ENCODE results near the gene HNRNPA0.

Gene HNRNPA0

DNA sequence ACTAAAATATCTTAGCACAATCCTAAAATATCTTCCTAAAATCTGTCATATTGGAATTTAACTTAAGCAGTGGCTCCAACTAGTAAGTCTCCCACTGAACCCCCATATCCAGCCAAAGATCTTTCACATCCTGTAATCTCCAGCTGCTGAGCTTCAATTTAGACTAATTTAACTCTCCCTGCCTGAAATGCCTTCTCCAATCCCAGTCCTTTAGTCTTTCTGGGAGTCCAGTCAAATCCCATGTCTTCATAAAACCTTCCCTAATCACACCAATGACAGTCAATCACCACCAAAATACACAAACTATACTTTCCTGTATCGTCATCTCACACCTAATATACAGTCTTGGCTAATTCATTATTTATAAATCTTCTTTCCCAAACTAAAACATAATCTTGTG lies 17.7 kb downstream of the HNRNPA0 start:
- Histone ChIP-seq H2AFZ (ENCODE audit: low read depth) (peak overlapping the region; percentile 85), H3K4me3 (IDR thresholded peaks at IDR 0.05; ENCODE audit: insufficient read depth, low read depth, low read length) (no peak overlapping the region), H4K20me1 (ENCODE audit: insufficient read depth) (no peaks in the 10 kb centered on the region), H3K9ac (no peak overlapping the region), H3K27ac (peak overlapping the region; percentile 45; the same call in 1 of the 2 replicates), H3K4me2 (peak overlapping the region; percentile 96), H3K79me2 (ENCODE audit: insufficient read depth, low read depth) (no peaks in the 10 kb centered on the region), H3K4me1 (ENCODE audit: low read depth, poor library complexity, severe bottlenecking) (peaks cover 13% of the 10 kb centered on the region), H3K27me3 (ENCODE audit: insufficient read depth, low read depth) (no peaks in the 10 kb centered on the region), H3K36me3 (ENCODE audit: insufficient read depth) (no peaks in the 10 kb centered on the region)
- TF ChIP-seq, protein P1, sequence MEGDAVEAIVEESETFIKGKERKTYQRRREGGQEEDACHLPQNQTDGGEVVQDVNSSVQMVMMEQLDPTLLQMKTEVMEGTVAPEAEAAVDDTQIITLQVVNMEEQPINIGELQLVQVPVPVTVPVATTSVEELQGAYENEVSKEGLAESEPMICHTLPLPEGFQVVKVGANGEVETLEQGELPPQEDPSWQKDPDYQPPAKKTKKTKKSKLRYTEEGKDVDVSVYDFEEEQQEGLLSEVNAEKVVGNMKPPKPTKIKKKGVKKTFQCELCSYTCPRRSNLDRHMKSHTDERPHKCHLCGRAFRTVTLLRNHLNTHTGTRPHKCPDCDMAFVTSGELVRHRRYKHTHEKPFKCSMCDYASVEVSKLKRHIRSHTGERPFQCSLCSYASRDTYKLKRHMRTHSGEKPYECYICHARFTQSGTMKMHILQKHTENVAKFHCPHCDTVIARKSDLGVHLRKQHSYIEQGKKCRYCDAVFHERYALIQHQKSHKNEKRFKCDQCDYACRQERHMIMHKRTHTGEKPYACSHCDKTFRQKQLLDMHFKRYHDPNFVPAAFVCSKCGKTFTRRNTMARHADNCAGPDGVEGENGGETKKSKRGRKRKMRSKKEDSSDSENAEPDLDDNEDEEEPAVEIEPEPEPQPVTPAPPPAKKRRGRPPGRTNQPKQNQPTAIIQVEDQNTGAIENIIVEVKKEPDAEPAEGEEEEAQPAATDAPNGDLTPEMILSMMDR (conservative IDR thresholded peaks at IDR 0.05; ENCODE audit: low read depth, low read length), result no peak

DNA sequence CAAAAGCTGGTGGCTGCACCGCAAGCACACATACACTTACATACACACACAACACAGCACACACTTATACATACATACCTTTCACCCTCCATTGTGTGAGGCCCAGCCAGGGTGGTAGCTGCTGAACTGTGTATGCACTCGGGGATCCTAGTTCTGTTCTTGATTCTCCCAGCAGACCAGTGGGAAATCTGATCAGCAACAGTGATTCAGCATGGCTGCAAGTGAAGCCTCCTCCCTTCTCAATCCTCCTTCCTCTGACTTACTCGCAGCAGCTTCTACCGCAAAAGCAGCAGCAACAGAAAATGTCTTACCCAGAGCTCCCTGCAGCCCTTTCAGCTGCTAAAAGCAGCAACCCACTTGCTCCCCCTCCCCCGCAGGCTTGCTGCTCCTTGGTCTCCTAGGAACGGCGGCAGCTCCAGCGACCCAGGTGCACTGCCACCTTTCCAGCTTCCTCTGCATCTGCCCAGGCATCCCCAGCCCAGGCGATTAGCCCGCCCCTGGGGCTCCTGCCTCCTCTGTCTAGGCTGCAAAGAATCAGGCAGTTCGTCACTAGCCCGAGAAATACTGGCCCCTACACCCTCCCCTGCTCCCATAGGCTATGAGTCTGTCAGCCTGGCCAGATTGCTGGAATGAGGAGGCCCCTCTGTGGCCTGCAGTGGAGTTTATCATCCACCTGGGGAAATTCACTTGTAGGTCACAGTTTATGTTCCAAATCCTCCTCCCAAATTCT lies 18.4 kb downstream of the HNRNPA0 start, which contains the start of gene KLHL3:
TSS of gene KLHL3 (minus strand) at position 535 of the 730 bp plus-strand sequence. CDS start at position 92, 443 bp downstream.
- Histone ChIP-seq H2AFZ (ENCODE audit: low read depth) (peak within 1 kb of the TSS; percentile 85), H3K4me3 (IDR thresholded peaks at IDR 0.05; ENCODE audit: insufficient read depth, low read depth, low read length) (no peak within 1 kb of the TSS), H3K9ac (peak within 1 kb of the TSS; percentile 43; the same call in 1 of the 2 replicates), H3K79me2 (ENCODE audit: insufficient read depth, low read depth) (no peaks in the 10 kb centered on the region), H3K27ac (peak within 1 kb of the TSS; percentile 45), H4K20me1 (ENCODE audit: insufficient read depth) (no peaks in the 10 kb centered on the region), H3K36me3 (ENCODE audit: insufficient read depth) (no peaks in the 10 kb centered on the region), H3K27me3 (ENCODE audit: insufficient read depth, low read depth) (no peaks in the 10 kb centered on the region), H3K4me2 (peak within 1 kb of the TSS; percentile 96), H3K4me1 (ENCODE audit: low read depth, poor library complexity, severe bottlenecking) (peaks cover 13% of the 10 kb centered on the region)
- TF ChIP-seq, protein P1 (conservative IDR thresholded peaks at IDR 0.05; ENCODE audit: low read depth, low read length), result no peak

DNA sequence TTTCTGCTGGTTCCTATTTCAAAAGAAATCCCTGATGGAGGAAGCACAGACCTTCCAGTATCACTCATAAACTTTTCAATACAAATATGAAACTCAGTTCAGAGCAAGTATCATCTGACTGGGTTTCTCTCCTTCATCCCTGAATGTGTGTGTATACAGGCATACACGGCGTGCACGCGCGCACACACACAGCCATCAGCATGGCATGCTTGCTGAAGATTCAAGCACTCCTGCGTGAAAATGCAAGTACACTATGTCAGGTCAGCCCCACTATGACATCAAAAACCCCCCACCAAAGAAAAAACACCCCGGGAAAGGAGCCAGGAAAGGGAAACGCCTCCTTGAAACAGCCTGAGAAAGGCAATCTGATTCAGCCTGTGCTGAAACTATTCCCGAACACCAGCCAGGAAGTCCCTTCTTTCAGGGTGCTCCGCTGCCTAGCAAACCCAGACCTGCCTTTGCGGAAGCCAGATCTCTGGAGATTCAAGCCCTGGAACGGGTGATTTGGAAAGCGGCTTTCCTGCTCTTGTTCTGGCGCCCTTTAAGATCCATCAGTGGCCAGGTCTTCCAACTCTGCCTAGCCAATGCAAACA lies 19.1 kb downstream of the HNRNPA0 start:
- H3K4me3 ChIP-seq (IDR thresholded peaks at IDR 0.05; ENCODE audit: insufficient read depth, low read depth, low read length), result no peak overlapping the region
- TF ChIP-seq, protein P1 (conservative IDR thresholded peaks at IDR 0.05; ENCODE audit: low read depth, low read length), result no peak
- peak overlapping the region; percentile 96 for H3K4me2 ChIP-seq
- peaks cover 13% of the 10 kb centered on the region for H3K4me1 ChIP-seq (ENCODE audit: low read depth, poor library complexity, severe bottlenecking)
- peak overlapping the region; percentile 85 for H2AFZ ChIP-seq (ENCODE audit: low read depth)
- no peaks in the 10 kb centered on the region for H3K36me3 ChIP-seq (ENCODE audit: insufficient read depth)
- peak overlapping the region; percentile 43; the same call in 1 of the 2 replicates for H3K9ac ChIP-seq
- H3K79me2 ChIP-seq (ENCODE audit: insufficient read depth, low read depth), result no peaks in the 10 kb centered on the region
- H3K27me3 ChIP-seq (ENCODE audit: insufficient read depth, low read depth), result no peaks in the 10 kb centered on the region
- no peaks in the 10 kb centered on the region for H4K20me1 ChIP-seq (ENCODE audit: insufficient read depth)
- H3K27ac ChIP-seq, result peak overlapping the region; percentile 45

DNA sequence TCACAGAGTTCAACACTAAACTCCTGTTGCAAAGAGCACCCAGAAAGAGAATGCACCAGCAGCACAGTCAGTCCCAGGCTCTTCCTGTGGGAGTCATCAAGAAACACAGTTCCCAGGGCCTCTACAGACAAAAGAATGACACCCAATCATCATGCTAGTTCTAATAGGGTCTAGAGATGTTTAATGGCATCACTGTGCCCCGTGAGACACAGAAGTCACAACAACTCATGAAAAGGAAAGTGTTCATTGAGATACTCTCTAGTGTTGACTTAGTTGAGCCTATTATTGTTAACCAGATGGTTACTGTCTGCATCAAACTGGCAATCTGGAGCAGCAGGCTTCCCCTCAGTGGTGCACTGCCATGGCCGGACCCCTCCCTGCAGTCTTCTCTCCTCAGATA lies 19.8 kb downstream of the HNRNPA0 start:
- Histone ChIP-seq H4K20me1 (ENCODE audit: insufficient read depth) (no peaks in the 10 kb centered on the region), H3K79me2 (ENCODE audit: insufficient read depth, low read depth) (no peaks in the 10 kb centered on the region), H3K4me3 (IDR thresholded peaks at IDR 0.05; ENCODE audit: insufficient read depth, low read depth, low read length) (no peak overlapping the region), H3K4me1 (ENCODE audit: low read depth, poor library complexity, severe bottlenecking) (peaks cover 13% of the 10 kb centered on the region), H3K36me3 (ENCODE audit: insufficient read depth) (no peaks in the 10 kb centered on the region), H3K27me3 (ENCODE audit: insufficient read depth, low read depth) (no peaks in the 10 kb centered on the region), H3K9ac (no peak overlapping the region), H2AFZ (ENCODE audit: low read depth) (no peak overlapping the region), H3K27ac (no peak overlapping the region), H3K4me2 (no peak overlapping the region)
- TF ChIP-seq, protein P1 (conservative IDR thresholded peaks at IDR 0.05; ENCODE audit: low read depth, low read length), result no peak

Measured in KMS-11 (cell line).